Measurements from ENCODE around the gene ZNF804A.

Gene ZNF804A

GRCh38 chr2:184646177-184646576 lies 47.8 kb downstream of the ZNF804A start:
- no peaks in the 10 kb centered on the region for H3K4me1 Mint-ChIP-seq (ENCODE audit: low read depth)
- DNase-seq, result no peak
- H3K36me3 Mint-ChIP-seq (ENCODE audit: low read depth), result no peaks in the 10 kb centered on the region
- H3K27ac Mint-ChIP-seq, result no peak overlapping the region
- H3K4me3 Mint-ChIP-seq, result no peak overlapping the region
- H3K27me3 Mint-ChIP-seq, result no peaks in the 10 kb centered on the region
- H3K9me3 Mint-ChIP-seq, result peaks cover 16% of the 10 kb centered on the region

- no peak for DNase-seq
- Mint-ChIP-seq H3K9me3 (peaks cover 16% of the 10 kb centered on the region), H3K36me3 (ENCODE audit: low read depth) (no peaks in the 10 kb centered on the region), H3K27me3 (no peaks in the 10 kb centered on the region), H3K27ac (no peak overlapping the region), H3K4me1 (ENCODE audit: low read depth) (no peaks in the 10 kb centered on the region), H3K4me3 (no peak overlapping the region)
Measured at GRCh38 chr2:184646593-184646992, 48.3 kb downstream of the ZNF804A start.

DNA sequence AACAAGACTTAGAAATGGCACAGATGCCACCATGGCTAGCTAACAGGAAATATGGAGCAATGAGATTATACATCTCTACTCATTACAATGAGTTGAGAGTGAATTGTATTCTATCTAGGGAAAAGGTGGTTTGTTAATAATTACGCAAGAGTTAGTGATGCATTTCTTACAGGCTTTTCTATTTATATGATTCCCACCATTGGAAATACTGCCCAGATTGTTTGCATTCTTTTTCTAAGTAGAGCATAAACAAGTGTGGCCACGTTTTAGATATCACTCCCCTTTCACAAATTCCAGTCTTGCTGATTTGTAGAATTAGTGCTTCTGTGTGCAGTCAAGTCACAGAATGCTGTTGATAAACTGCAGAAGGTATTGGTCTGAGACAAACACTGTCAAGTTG lies 56.6 kb downstream of the ZNF804A start:
- H3K36me3 Mint-ChIP-seq (ENCODE audit: low read depth), result no peaks in the 10 kb centered on the region
- no peaks in the 10 kb centered on the region for H3K27me3 Mint-ChIP-seq
- no peaks in the 10 kb centered on the region for H3K4me1 Mint-ChIP-seq (ENCODE audit: low read depth)
- peaks cover 8% of the 10 kb centered on the region for H3K9me3 Mint-ChIP-seq
- H3K4me3 Mint-ChIP-seq, result no peak overlapping the region
- no peak overlapping the region for H3K27ac Mint-ChIP-seq
- DNase-seq, result no peak

GRCh38 chr2:184677171-184677570 lies 78.8 kb downstream of the ZNF804A start:
- H3K27me3 Mint-ChIP-seq, result no peaks in the 10 kb centered on the region
- no peak for DNase-seq
- H3K4me1 Mint-ChIP-seq (ENCODE audit: low read depth), result no peaks in the 10 kb centered on the region
- H3K27ac Mint-ChIP-seq, result no peak overlapping the region
- H3K4me3 Mint-ChIP-seq, result no peak overlapping the region
- H3K36me3 Mint-ChIP-seq (ENCODE audit: low read depth), result no peaks in the 10 kb centered on the region
- no peaks in the 10 kb centered on the region for H3K9me3 Mint-ChIP-seq

GRCh38 chr2:184679219-184680018 lies 81.1 kb downstream of the ZNF804A start:
- H3K4me1 Mint-ChIP-seq (ENCODE audit: low read depth), result no peaks in the 10 kb centered on the region
- H3K4me3 Mint-ChIP-seq, result no peak overlapping the region
- H3K9me3 Mint-ChIP-seq, result peaks cover 5% of the 10 kb centered on the region
- H3K27me3 Mint-ChIP-seq, result no peaks in the 10 kb centered on the region
- no peak overlapping the region for H3K27ac Mint-ChIP-seq
- DNase-seq, result no peak
- no peaks in the 10 kb centered on the region for H3K36me3 Mint-ChIP-seq (ENCODE audit: low read depth)

DNA sequence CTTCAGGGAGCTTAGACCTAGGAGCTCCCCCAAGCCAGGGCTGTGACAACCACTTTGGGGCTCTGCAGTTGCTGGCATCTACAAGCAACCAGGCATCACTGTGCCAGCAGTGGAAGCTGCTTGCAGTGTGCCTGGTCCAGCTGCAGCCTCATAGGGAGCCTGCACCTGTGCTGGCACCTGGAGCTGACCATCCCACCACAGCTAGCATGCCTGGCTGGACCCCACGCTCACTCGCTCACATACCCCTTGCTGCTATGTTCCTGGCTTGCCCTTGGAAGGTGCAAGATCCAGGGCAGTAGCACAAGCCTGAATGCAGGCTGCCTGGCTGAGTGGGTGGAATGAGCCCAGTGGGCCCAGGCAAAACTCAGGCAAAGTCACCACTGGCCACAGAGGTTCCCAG lies 82.5 kb downstream of the ZNF804A start:
- Mint-ChIP-seq H3K36me3 (ENCODE audit: low read depth) (no peaks in the 10 kb centered on the region), H3K4me3 (no peak overlapping the region), H3K27me3 (no peaks in the 10 kb centered on the region), H3K9me3 (peaks cover 5% of the 10 kb centered on the region), H3K4me1 (ENCODE audit: low read depth) (no peaks in the 10 kb centered on the region), H3K27ac (no peak overlapping the region)
- DNase-seq, result no peak

DNA sequence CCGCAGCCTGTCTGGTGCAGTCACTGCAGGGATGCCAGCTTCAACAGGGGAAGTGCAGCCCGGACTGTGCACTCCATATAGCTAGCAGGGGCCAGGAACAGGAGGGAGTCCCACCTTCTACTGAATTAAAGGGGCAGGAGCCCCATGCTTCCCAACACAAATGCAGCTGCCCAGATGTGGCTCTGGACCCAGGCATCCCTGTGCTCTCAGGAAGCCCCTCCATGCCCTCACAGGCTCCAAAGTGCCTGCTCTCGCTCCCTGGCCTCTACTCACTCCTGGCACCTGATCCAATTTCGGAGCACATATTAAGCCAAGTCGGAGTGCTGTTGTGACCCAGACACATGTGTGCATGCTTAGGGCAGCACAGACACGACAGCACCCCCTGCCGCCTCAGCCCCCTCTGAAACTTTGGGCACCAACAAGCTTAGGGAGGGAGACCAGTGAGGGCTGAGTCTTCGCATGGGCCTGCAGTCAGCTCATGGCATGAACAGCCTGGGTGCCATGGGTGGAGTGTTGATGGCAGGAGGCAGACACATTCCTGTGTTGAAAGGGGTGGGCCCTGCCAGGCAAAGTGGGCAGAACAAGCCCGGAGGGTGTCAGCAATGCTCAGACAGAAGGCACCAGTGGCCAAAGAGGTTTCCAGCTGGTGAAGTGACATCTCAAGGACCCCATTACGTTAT lies 83.5 kb downstream of the ZNF804A start:
- DNase-seq, result no peak
- H3K4me3 Mint-ChIP-seq, result no peak overlapping the region
- peaks cover 11% of the 10 kb centered on the region for H3K9me3 Mint-ChIP-seq
- H3K36me3 Mint-ChIP-seq (ENCODE audit: low read depth), result no peaks in the 10 kb centered on the region
- H3K27me3 Mint-ChIP-seq, result no peaks in the 10 kb centered on the region
- H3K27ac Mint-ChIP-seq, result no peak overlapping the region
- no peaks in the 10 kb centered on the region for H3K4me1 Mint-ChIP-seq (ENCODE audit: low read depth)

DNA sequence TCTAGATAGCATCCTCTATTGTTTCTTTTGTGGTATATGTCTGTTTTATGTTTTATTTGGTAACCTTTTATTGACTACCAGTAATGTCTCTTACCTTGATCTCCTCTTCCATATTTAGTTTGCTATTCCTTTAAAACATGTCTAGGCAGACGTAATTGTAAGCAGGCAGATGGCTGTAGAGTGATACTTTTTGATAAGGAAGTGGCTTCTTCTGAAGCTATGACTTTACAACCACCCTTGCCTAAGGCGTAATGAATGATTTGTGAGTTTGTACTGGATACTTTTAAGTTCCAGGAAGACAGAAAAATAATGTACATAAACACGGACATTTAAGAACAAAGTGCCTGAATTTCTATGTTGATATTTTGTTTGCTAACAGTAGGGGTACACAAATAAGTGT lies 85.6 kb downstream of the ZNF804A start:
- no peak overlapping the region for H3K4me3 Mint-ChIP-seq
- H3K27ac Mint-ChIP-seq, result no peak overlapping the region
- no peak for DNase-seq
- H3K9me3 Mint-ChIP-seq, result peaks cover 11% of the 10 kb centered on the region
- H3K27me3 Mint-ChIP-seq, result no peaks in the 10 kb centered on the region
- H3K36me3 Mint-ChIP-seq (ENCODE audit: low read depth), result no peaks in the 10 kb centered on the region
- no peaks in the 10 kb centered on the region for H3K4me1 Mint-ChIP-seq (ENCODE audit: low read depth)

DNA sequence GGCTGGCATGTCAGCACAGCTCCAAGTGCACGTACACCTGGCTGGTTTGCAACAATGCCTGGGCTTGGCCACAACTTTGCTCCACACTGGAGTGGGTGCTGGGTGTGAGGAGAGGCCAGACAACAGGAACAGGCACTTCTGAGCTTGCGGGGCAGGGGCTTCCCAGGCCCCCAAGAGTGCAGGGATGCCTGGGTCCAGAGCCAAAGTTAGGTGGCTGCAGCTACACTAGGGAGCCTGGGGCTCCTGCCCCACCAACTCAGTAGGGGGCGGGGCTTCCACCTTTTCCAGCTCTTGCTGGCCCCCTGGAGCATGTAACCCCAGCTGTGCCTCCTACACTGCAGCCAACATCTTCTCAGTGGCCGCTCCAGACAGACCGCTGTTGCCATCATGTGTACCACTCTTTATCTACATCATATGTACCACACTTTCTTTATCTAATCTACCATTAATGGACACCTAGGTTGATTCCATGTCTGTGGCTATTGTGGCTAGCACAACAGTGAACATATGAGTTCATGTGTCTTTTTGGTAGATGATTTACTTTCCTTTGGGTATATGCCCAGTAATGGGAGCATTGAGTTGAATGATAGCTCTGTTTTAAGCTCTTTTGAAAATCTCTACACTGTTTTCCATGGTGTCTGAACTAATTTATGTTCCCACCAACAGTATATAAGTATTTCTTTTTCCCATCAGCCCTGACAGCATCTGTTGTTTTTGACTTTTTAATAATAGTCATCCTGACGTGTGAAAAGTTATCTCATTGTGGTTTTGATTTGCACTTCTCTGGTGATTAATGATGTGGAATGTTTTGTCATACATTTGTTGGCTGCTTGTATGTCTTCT lies 87.9 kb downstream of the ZNF804A start:
- no peaks in the 10 kb centered on the region for H3K36me3 Mint-ChIP-seq (ENCODE audit: low read depth)
- no peak overlapping the region for H3K27ac Mint-ChIP-seq
- no peak for DNase-seq
- peaks cover 11% of the 10 kb centered on the region for H3K9me3 Mint-ChIP-seq
- no peaks in the 10 kb centered on the region for H3K4me1 Mint-ChIP-seq (ENCODE audit: low read depth)
- H3K4me3 Mint-ChIP-seq, result no peak overlapping the region
- no peaks in the 10 kb centered on the region for H3K27me3 Mint-ChIP-seq

GRCh38 chr2:184689638-184690037 lies 91.3 kb downstream of the ZNF804A start:
- Mint-ChIP-seq H3K27me3 (no peaks in the 10 kb centered on the region), H3K36me3 (ENCODE audit: low read depth) (no peaks in the 10 kb centered on the region), H3K4me1 (ENCODE audit: low read depth) (no peaks in the 10 kb centered on the region), H3K27ac (no peak overlapping the region), H3K4me3 (no peak overlapping the region), H3K9me3 (peaks cover 6% of the 10 kb centered on the region)
- no peak for DNase-seq

DNA sequence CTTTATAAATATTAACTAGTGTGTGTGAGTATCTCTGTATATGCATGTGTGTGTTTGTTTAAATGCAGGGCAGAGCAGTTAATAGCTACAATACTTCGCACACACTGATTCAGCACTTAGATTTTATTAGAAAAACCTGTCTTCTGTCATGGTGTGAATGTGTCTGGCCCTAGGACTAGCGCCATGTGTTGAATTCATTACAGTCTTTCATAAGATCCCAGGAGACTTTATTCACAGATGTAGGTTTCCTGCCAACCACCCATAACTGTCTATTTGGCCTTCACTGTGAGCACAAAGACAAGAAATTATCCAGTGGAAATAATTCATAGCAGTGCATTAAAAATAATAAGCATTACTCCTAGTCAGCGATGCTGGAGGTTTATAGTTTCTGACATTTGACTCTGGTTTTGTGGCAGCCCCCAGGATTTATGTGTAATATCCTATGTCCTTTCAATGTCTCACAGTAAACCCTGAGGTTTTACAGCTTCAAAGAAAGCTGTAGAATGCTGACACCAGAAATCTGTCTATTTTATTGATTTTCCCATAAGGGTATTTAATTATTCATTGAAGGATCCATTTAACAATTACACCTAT lies 93.9 kb downstream of the ZNF804A start:
- Mint-ChIP-seq H3K27ac (no peak overlapping the region), H3K4me3 (no peak overlapping the region), H3K36me3 (ENCODE audit: low read depth) (no peaks in the 10 kb centered on the region), H3K4me1 (ENCODE audit: low read depth) (no peaks in the 10 kb centered on the region), H3K27me3 (no peaks in the 10 kb centered on the region), H3K9me3 (peaks cover 3% of the 10 kb centered on the region)
- DNase-seq, result no peak

GRCh38 chr2:184696644-184697043 lies 98.3 kb downstream of the ZNF804A start:
- Mint-ChIP-seq H3K4me3 (no peak overlapping the region), H3K27me3 (no peaks in the 10 kb centered on the region), H3K4me1 (ENCODE audit: low read depth) (no peaks in the 10 kb centered on the region), H3K27ac (no peak overlapping the region), H3K36me3 (ENCODE audit: low read depth) (no peaks in the 10 kb centered on the region), H3K9me3 (peaks cover 3% of the 10 kb centered on the region)
- DNase-seq, result no peak

- H3K4me1 Mint-ChIP-seq (ENCODE audit: low read depth), result no peaks in the 10 kb centered on the region
- H3K4me3 Mint-ChIP-seq, result no peak overlapping the region
- H3K27me3 Mint-ChIP-seq, result no peaks in the 10 kb centered on the region
- peaks cover 3% of the 10 kb centered on the region for H3K9me3 Mint-ChIP-seq
- H3K36me3 Mint-ChIP-seq (ENCODE audit: low read depth), result no peaks in the 10 kb centered on the region
- no peak for DNase-seq
- H3K27ac Mint-ChIP-seq, result no peak overlapping the region
Measured at GRCh38 chr2:184698476-184698875, 100.1 kb downstream of the ZNF804A start.

- Mint-ChIP-seq H3K9me3 (peaks cover 3% of the 10 kb centered on the region), H3K27me3 (no peaks in the 10 kb centered on the region), H3K27ac (no peak overlapping the region), H3K36me3 (ENCODE audit: low read depth) (no peaks in the 10 kb centered on the region), H3K4me3 (no peak overlapping the region), H3K4me1 (ENCODE audit: low read depth) (no peaks in the 10 kb centered on the region)
- no peak for DNase-seq
Measured at GRCh38 chr2:184721881-184722280, 123.6 kb downstream of the ZNF804A start.

Data from activated T-cell treated with anti-CD3 and anti-CD28 coated beads, Interleukin-2, amount 50 U/mL, for 24 hours (primary cell).